ENCODE results near the gene ADAMTSL4.
"Not testable (repeated sequence)": the region's sequence is repeated elsewhere in the genome, so short reads cannot be mapped to it uniquely, and the experiment has no call there.

Gene ADAMTSL4

DNA sequence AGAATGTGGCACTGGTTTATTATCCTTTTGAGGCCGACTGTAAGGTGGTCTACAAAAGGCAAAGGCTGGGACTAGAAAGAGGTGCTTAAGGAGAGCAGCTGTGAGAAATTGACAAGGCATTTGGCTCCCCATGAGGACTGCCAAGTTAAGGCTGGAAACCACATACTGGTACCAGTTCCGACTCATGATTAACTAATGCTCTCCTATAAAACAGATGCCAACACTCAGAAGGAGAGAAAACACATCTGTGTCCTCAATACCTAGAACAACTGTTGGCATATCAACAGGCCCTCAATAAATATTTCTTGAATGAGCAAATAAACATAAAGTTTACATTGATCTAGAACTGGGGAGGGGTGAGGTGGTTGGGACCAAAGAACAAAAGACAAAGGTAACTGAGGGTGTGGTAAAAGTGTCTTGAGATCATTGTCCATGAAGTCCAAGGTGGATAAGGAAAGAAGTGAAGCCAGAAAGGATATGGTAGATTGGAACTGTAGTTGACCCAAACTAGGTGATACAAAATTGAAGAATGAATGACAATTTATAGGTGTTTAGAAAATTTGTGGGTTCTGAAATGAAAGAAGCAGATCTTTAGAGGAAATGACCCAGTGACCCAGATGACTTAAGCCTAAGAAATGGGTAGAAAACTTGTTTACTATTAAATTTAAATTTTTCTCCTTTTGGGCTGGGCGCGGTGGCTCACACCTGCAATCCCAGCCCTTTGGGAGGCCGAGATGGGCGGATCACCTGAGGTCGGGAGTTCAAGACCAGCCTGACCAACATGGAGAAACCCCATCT, 47.1 kb downstream of the ADAMTSL4 start:
- no peak for DNase-seq (ENCODE audit: low spot score)

DNA sequence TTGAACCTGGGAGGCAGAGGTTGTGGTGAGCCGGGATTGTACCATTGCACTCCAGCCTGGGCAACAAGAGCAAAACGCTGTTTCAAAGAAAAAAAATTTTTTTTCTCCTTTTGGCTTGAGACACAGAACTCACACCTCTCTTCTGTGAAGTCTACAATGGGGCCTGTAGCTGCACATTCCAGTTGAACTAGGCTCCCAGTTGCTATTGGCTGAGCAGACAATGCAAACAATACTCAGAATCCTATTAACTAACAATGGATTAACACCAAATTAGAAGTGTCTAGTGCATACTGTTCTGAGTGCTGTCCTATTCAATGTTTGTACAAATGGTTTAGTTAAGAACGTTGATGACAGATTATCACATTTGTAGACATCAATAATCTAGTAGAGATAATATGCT, 47.8 kb downstream of the ADAMTSL4 start:
- no peak for DNase-seq (ENCODE audit: low spot score)

DNA sequence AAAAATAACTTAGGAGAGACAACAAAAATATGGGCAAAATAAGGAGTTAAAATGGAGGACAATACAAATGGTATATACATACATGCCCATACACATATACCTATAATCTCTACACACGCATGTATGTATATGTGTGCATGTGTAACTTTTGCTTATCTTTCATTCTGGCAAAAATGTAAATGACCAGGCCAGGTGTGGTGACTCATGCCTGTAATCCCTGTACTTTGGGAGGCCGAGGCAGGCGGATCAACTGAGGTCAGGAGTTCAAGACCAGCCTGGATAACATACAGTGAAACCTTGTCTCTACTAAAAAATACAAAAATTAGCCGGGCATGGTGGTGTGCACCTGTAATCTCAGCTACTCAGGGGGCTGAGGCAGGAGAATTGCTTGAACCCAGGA, 49.1 kb downstream of the ADAMTSL4 start:
- not testable (repeated sequence) for DNase-seq (ENCODE audit: low spot score)

DNA sequence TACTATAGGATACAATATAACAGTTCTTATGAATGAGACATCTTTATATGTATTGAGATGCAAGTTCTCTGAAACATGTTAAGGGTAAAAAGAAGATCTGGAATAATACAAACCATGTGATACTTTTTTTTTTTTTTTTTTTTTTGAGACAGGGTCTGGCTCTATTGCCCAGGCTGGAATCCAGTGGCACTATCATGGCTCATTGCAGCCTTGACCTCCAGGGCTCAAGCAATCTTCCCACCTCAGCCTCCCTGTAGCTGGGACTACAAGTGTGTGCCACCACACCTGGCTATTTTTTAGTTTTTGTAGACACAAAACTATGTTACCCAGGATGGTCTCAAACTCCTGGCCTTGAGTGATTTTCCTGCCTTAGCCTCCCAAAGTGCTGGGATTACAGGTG, 52.3 kb downstream of the ADAMTSL4 start:
- DNase-seq (ENCODE audit: low spot score), result no peak

DNA sequence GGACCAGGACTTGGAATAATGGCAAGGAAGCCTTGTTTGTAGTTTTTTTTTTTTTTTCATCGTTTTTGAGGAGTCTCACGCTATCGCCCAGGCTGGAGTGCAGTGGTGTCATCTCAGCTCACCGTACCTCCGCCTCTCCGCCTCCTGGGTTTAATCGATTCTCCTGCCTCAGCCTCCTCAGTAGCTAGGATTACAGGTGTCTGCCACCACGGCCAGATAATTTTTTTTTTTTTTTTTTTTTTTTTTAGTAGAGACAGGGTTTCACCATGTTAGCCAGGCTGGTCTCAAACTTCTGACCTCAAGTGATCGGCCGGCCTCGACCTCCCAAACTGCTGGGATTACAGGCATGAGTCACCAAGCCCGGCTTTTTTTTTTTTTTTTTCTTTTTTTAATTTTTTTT, 53.2 kb downstream of the ADAMTSL4 start:
- DNase-seq (ENCODE audit: low spot score), result not testable (repeated sequence)

DNA sequence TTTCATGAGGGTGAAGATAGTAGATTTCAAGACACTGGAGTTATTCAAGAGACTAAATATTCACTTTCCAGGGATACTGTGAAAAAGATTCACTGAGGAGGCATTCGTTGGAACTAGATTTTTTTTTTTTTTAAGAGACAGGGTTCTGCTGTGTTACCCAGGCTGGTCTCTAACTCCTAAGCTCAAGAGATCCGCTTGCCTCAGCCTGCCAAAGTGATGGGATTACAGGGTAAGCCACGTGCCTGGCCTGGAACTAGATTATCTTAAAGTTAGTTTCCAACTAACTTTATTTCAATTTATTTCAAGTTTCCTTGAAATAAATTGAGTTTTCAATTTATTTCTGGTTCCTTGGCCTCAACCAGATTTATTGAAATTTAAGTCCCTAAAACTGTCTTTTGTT, 54.5 kb downstream of the ADAMTSL4 start:
- no peak for DNase-seq (ENCODE audit: low spot score)

DNA sequence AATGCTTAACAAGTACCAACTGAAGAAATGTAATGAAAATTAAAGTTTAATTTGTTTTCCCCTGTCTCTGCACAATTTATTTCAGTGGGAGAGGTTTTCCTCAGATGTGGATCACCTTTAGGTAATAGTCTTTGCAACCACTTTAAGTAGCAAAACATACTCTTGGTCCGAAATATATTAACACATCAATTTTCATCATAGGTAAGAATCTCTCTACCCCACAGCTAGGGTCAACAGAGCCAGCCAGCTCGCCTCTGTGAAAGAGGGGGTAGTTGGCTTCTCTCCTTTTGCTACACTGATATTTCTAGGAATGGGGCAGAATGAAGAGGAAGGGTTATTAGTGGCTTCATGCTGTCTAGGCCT, 55.0 kb downstream of the ADAMTSL4 start:
- DNase-seq (ENCODE audit: low spot score), result no peak

DNA sequence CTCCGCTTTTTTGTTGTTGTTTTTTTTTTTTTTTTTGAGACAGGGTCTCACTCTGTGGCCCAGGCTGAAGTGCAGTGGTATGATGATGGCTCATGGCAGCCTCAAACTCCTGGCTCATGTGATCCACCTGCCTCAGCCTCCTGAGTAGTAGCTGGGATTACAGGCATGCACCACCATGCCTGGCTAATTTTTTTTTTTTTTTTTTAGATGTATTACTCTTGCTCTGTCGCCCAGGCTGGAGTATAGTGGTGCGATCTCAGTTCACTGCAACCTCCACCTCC, 56.2 kb downstream of the ADAMTSL4 start:
- DNase-seq (ENCODE audit: low spot score), result not testable (repeated sequence)

DNA sequence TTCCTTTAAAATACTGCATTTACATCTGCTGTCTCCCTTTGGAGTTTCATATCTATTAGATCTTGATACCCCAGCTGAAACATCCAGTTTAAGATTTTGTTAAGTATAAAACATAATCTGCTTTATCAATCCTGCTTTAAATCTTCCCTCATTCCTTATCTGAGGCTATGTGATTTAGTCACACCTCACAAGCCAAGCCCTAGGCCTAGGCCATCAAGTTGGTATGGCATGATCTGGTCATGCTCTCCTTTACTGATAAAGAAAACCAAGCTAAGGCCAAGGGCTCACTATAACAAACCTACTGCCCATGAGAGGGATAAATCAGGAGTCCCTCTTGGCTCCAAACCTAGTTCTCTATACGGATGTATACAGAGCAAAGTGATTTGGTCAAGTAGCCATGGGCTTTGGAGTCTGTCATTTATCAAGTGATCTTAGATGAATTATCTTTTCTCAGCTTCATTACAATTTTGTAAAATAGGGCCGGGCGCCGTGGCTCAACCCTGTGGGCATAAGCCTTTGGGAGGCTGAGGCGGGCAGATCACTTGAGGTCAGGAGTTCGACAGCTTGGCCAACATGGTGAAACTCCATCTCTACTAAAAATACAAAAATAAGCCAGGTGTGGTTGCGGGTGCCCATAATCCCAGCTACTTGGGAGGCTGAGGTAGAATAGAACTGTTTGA, 57.4 kb downstream of the ADAMTSL4 start:
- no peak for DNase-seq (ENCODE audit: low spot score)

DNA sequence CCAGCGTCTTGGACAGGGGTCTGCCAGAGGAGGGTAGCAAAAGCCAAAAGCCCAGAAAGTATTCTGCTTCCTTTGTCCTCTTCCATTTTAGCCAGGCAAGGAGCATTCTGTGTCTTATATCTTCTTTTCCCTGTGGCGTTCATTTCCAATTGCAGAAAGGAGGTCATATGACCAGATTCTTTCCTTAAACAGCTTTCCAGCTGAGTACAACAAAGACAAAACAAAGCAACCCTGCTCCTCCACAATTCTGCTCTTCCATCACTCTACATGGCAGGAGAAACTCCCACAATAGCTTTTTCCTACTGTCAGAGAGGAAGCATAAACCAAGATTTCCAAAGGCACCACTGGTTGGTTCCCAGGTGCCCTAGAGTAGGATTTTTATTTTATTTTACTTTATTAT, 60.5 kb downstream of the ADAMTSL4 start:
- no peak for DNase-seq (ENCODE audit: low spot score)
